Effector CD8-positive, alpha-beta T cell (primary cell): ENCODE results near the gene GLG1.
"Not testable (repeated sequence)": the region's sequence is repeated elsewhere in the genome, so short reads cannot be mapped to it uniquely, and the experiment has no call there.

Experiments
- DNase-seq: peaks from one replicate; lab custom pipeline; 2025; lab: John Stamatoyannopoulos, UW

GLG1 gene

GRCh38 chr16:74443624-74444346, 163.1 kb downstream of the GLG1 start:
- DNase-seq: not testable (repeated sequence)

GRCh38 chr16:74439685-74440084, 167.2 kb downstream of the GLG1 start:
- DNase-seq: no peak

- no peak for DNase-seq
These were observed 168.4 kb downstream of the GLG1 start for GRCh38 chr16:74438492-74438979.

- DNase-seq: no peak
These were observed 175.4 kb downstream of the GLG1 start for GRCh38 chr16:74431516-74431915.

DNA sequence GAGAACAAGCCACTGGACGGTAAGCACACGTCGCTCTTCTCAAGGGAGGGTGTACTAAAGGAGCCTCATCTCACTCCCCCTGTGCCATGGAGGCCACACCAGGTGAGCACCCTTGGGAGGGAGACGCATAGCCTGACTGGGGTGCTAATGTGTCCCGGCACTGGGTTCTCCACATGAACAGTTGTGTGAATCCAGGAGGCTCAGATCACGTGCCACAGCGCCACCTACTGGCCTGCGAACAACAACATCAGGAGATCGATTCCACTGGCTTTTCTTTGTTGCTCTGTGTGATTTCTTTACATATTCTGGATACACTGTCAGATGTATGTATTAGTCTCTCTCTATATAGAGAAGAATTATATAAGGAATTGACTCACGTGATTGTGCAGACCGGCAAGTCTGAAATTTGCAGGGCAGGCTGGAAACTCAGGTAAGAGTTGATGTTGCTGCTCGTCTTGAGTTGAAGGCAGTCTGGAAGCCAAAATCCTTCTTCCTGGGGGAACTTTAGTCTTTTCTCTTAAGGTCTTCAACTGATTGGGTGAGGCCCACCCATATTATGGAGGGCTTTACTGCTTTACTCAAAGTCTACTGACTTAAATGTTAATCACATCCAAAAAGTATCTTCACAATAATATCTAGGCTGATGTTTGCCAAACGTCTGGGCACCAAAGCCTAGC, 176.7 kb downstream of the GLG1 start:
- peak; percentile 17 for DNase-seq

- DNase-seq: not testable (repeated sequence)
These were observed 178.4 kb downstream of the GLG1 start for GRCh38 chr16:74428493-74428892.

DNA sequence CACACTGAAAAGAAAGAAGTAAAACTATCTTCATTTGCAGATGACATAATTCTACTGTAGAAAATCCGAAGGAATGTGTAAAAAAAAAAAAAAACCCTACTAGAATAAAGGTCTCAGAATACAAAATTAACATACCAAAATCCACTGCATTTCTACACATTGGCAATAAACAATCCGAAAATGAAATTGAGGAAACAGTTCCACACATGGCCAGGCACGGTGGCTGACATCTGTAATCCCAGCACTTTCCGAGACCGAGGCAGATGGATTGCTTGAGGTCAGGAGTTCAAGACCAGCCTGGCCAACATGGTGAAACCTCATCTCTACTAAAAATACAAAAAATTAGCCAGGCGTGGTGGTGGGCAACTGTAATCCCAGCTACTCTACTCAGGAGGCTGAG, 181.2 kb downstream of the GLG1 start:
- DNase-seq: not testable (repeated sequence)

DNA sequence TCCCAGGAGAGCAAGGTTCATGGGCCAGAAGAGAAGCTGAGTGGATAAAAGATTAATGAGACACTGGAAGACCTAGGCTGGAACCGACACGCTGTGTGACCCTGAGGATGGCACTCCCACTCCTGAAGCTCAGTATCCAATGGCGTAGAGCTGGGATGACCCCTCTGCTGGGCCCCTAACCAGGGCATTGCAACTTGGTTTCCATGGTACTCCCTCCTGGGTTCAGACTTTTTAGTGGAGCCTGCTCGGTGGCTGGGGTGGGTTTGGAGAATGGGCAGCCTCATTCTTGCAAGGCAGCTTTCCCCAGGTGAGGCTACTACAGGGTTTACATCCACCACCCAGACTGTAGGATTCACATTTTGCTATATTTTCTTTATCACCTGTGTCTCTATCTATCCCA, 183.2 kb downstream of the GLG1 start:
- DNase-seq: not testable (repeated sequence)

DNA sequence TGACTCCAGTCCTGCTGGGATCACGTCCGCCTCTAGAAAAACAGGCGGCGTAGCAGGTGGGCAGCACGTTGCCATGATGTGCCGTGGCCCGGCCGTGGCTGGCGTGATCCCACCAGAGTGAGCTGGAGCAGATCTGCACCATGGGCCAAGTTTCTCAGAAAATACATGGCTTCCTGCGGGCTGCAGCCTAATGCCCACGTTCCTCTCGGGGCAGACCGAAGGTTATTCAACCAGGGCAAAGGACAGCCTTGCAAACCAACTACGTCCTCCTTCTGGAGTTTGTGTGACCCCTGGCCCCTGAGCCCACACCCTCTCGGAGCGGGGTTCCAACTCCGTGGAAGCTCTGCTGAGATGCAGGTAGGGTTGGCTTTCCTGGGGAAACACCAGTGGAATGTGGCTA, 184.8 kb downstream of the GLG1 start:
- not testable (repeated sequence) for DNase-seq

DNA sequence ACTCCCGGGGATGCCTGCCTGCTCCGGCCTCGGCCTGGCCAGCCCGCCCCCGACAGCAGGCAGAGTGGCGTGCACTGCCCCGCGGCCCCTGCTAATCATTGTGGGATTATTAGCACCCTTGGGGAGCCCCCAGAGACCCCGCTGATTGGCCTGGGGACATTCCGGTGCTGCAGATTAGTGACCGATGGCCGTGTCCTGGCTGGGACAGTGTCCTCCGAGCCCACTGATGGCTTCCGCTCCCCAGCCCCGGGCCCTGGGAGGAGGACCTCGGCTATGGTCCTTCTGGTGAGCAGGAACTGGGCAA, 185.5 kb downstream of the GLG1 start:
- not testable (repeated sequence) for DNase-seq

- not testable (repeated sequence) for DNase-seq
These were observed 186.1 kb downstream of the GLG1 start, which contains the start of gene CLEC18B for GRCh38 chr16:74420612-74421481. CLEC18B (minus strand) TSS chr16:74421478; CDS start chr16:74421270, 208 bp downstream.

- not testable (repeated sequence) for DNase-seq
These were observed 187.1 kb downstream of the GLG1 start for GRCh38 chr16:74419811-74420210.

GRCh38 chr16:74417897-74418296, 189.0 kb downstream of the GLG1 start:
- DNase-seq: not testable (repeated sequence)

DNA sequence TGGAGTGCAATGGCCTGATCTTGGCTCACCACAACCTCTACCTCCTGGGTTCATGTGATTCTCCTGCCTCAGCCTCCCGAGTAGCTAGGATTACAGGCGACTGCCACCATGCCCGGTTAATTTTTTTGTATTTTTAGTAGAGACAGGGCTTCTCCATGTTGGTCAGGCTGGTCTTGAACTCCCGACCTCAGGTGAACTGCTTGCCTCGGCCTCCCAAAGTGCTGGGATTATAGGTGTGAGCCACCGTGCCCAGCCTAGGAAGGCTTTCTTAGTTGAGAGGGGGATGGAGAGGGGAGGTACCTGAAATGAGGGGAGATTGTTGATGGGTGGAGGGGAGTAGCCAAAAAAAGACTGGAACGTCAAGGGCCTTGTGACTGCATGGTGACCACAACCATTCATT, 193.0 kb downstream of the GLG1 start:
- not testable (repeated sequence) for DNase-seq

DNA sequence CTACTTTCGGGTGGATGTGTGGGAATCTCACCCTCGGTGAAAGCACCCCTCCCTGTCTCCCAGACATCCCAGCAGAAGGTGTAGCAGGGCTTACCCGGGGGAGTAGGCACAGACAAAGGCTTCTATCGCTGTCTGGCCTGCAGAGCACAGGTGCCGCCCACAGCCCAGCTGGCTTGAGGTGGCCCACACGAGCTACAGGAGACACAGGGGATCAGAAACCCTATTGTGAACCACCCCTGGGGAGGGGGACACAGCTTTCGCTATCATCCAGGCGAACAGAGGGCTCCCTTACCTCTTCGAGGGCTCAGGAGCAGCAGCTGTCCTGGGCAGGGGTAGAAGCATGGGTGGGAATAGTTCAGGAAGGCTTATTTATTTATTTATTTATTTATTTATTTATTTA, 193.4 kb downstream of the GLG1 start:
- not testable (repeated sequence) for DNase-seq

- DNase-seq: not testable (repeated sequence)
These were observed 194.0 kb downstream of the GLG1 start for GRCh38 chr16:74412775-74413390.

- not testable (repeated sequence) for DNase-seq
These were observed 194.7 kb downstream of the GLG1 start for GRCh38 chr16:74412138-74412774.

GRCh38 chr16:74410981-74411380, 195.9 kb downstream of the GLG1 start:
- DNase-seq: not testable (repeated sequence)

DNA sequence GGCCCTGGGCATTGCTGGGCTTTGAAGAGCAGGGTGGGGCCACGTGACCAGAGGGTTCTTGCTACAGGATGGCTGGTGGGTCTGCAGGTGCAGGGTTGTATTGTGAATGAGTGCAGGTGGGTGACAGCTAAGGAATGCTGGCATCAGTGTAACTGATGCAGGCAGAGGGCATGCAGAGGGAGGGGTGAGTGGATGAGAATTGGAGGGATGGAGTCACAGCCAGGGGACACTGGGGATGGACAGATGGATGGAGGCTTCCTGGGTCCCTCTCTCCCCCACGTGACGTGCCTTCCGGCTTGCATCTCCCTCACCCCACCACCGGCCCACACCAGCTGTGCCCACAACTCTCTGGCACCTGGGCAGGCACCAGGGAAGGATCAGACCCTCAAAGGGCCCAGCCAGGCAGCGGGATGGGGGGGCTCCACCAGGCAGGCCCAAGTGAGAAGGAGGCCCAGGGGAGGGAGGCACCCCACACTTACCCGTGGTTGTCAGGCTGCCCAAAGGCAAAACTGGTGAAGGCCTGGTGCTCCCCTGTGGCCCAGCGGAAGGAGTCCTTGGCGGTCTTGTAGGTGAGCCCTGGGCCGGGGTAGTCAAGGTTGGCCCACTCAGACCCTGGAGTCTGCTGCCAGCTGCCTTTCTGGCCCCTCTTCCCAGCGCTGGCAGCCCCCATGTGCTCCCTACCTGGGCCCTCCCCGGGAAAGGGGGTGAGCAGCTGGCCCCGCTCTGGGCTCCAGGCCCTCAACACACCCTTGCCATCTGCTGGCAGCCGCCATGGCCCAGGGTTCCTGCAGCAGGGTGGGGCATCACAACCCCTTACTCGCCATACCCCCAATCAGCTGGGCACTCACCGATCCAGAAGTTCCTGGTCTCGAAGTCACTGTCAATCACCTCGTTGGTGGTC, 196.6 kb downstream of the GLG1 start:
- not testable (repeated sequence) for DNase-seq
